ENCODE results near the gene CDH12.

The CDH12 gene

GRCh38 chr5:21807953-21808352 lies 1045.2 kb downstream of the CDH12 start:
- DNase-seq, result no peak

GRCh38 chr5:21806943-21807342 lies 1046.2 kb downstream of the CDH12 start:
- no peak for DNase-seq

- DNase-seq, result no peak
Observed at GRCh38 chr5:21806271-21806670, 1046.9 kb downstream of the CDH12 start.

GRCh38 chr5:21802869-21803490 lies 1050.2 kb downstream of the CDH12 start:
- DNase-seq, result no peak

GRCh38 chr5:21802100-21802499 lies 1051.0 kb downstream of the CDH12 start:
- no peak for DNase-seq

GRCh38 chr5:21792748-21793147 lies 1060.4 kb downstream of the CDH12 start:
- DNase-seq, result no peak

GRCh38 chr5:21791304-21791703 lies 1061.8 kb downstream of the CDH12 start:
- no peak for DNase-seq

- no peak for DNase-seq
Observed at GRCh38 chr5:21784487-21784886, 1068.7 kb downstream of the CDH12 start.

GRCh38 chr5:21783074-21783679 lies 1070.0 kb downstream of the CDH12 start:
- no peak for DNase-seq

- no peak for DNase-seq
Observed at GRCh38 chr5:21776466-21776865, 1076.7 kb downstream of the CDH12 start.

GRCh38 chr5:21774801-21775200 lies 1078.3 kb downstream of the CDH12 start:
- no peak for DNase-seq

GRCh38 chr5:21774281-21774680 lies 1078.9 kb downstream of the CDH12 start:
- DNase-seq, result no peak

- DNase-seq, result no peak
Observed at GRCh38 chr5:21773456-21773855, 1079.7 kb downstream of the CDH12 start.

- DNase-seq, result no peak
Observed at GRCh38 chr5:21765406-21765805, 1087.7 kb downstream of the CDH12 start.

- no peak for DNase-seq
Observed at GRCh38 chr5:21739096-21739495, 1114.0 kb downstream of the CDH12 start.

GRCh38 chr5:21723500-21723899 lies 1129.6 kb downstream of the CDH12 start:
- DNase-seq, result no peak

GRCh38 chr5:21711866-21712758 lies 1141.0 kb downstream of the CDH12 start:
- DNase-seq, result no peak

- no peak for DNase-seq
Observed at GRCh38 chr5:21709770-21710169, 1143.4 kb downstream of the CDH12 start.

GRCh38 chr5:21704974-21705668 lies 1148.0 kb downstream of the CDH12 start:
- no peak for DNase-seq

- DNase-seq, result no peak
Observed at GRCh38 chr5:21701317-21701716, 1151.8 kb downstream of the CDH12 start.

Measured in CD4-positive, alpha-beta T cell treated with Interleukin-10 for 1 hour (primary cell).